K562 (cell line): ENCODE data around the gene MICALL2. TPM values are rescaled to one million over a fixed set of nuclear protein-coding genes. Genes with fewer than 3 reads are reported as not detected.

Experiments used
- ATAC-seq: fragments of 200-7000 bp; cut with Tn5 transposase; 3 replicates; pipeline ENCODE4 v1.9.1; 2020; ENCODE audit warnings: moderate library complexity
- BruUV-seq: library from RNA; stranded (reverse); fragments of 400-500 nt; replicated peaks from 2 replicates; lab custom pipeline; 2021; lab: Mats Ljungman, UMichigan
- CTCF ChIA-PET: fragments of 300-600 bp; formaldehyde crosslinking; extraction: SDS; loops from one replicate; lab custom pipeline; 2021; ENCODE audit warnings: low intra/inter-chr PET ratio; lab: Yijun Ruan, JAX
- POLR2A ChIA-PET: fragments of 300-600, 350-650 bp; sonication (Branson Sonifier 250); formaldehyde crosslinking; extraction: SDS; loops from one replicate; lab custom pipeline; 2021; ENCODE audit warnings: antibody characterized with exemption, inconsistent platforms; lab: Yijun Ruan, JAX
- DNase-seq, 4 experiments: peaks; one replicate each; pipeline versions ENCODE4 v3.0.0 to v3.0.0-alpha.2; 2011 to 2018; ENCODE audit warnings: low spot score in 3 of 4, mixed read lengths in 3 of 4; ENCODE audit errors: extremely low read depth in 1 of 4
- FAIRE-seq: peaks from 2 replicates; lab custom pipeline; 2011; peaks lifted over from hg19 to GRCh38; lab: Jason Lieb, UNC
- H2AFZ ChIP-seq: 2 replicates; pipeline ENCODE4 v1.6.0; 2011; ENCODE audit warnings: low read depth, low read length, control low read depth, inconsistent platforms
- H3K27ac ChIP-seq: fragments of 200-600 bp; 3 replicates; pipeline ENCODE4 v1.8.0; 2011; ENCODE audit warnings: low read depth, mild to moderate bottlenecking, control low read depth, inconsistent platforms, low read length, moderate library complexity, mixed read lengths; ENCODE audit errors: extremely low read depth
- H3K27me3 ChIP-seq, 2 experiments: fragments of 300-600 bp in 1 of 2; 2 replicates in 1 of 2; 3 replicates in 1 of 2; pipeline versions ENCODE4 v1.6.0 to v1.8.0; 2011; ENCODE audit warnings: inconsistent platforms in 2 of 2, low read length in 2 of 2, mild to moderate bottlenecking in 1 of 2, mixed read lengths in 1 of 2, moderate library complexity in 1 of 2; ENCODE audit not compliant: control insufficient read depth in 2 of 2, insufficient read depth in 2 of 2
- H3K36me3 ChIP-seq: fragments of 300-600 bp; 3 replicates; pipeline ENCODE4 v1.8.0; 2011; ENCODE audit warnings: mild to moderate bottlenecking, low read length, inconsistent platforms; ENCODE audit not compliant: control insufficient read depth, insufficient read depth
- H3K4me1 ChIP-seq, 2 experiments: fragments of 200-600 bp in 1 of 2; replicated peaks in 1 of 2; 2 replicates in 1 of 2; 3 replicates in 1 of 2; pipeline versions ENCODE4 v1.5.1 to v1.8.0; 2011; ENCODE audit warnings: inconsistent platforms in 2 of 2, low read length in 2 of 2, mild to moderate bottlenecking in 1 of 2, mixed read lengths in 1 of 2, moderate library complexity in 1 of 2; ENCODE audit not compliant: control insufficient read depth in 2 of 2, insufficient read depth in 2 of 2
- H3K4me2 ChIP-seq: 2 replicates; pipeline ENCODE4 v1.6.1; 2011; ENCODE audit warnings: low read length, control low read depth, inconsistent platforms, mixed read lengths; ENCODE audit not compliant: insufficient read depth
- H3K4me3 ChIP-seq: fragments of 200-600 bp; sonication (generic), shearing (Covaris generic); 2 replicates; pipeline ENCODE4 v1.5.1; 2016; ENCODE audit warnings: control low read depth, inconsistent platforms
- H3K79me2 ChIP-seq: fragments of 200-600 bp; 3 replicates; pipeline ENCODE4 v1.8.0; 2011; ENCODE audit warnings: low read length, inconsistent platforms; ENCODE audit not compliant: control insufficient read depth, insufficient read depth
- H3K9ac ChIP-seq, 2 experiments: 2 replicates each; pipeline versions ENCODE4 v1.6.0 to v1.6.1; 2011; ENCODE audit warnings: low read depth in 2 of 2, low read length in 2 of 2, control low read depth in 1 of 2, inconsistent platforms in 1 of 2, mild to moderate bottlenecking in 1 of 2, mixed read lengths in 1 of 2; ENCODE audit not compliant: insufficient read depth in 1 of 2
- H3K9me1 ChIP-seq: one replicate; pipeline ENCODE4 v1.6.0; 2011; ENCODE audit warnings: inconsistent platforms, mild to moderate bottlenecking, low read length, moderate library complexity; ENCODE audit not compliant: control insufficient read depth, insufficient read depth
- H3K9me3 ChIP-seq: replicated peaks from 2 replicates; pipeline ENCODE4 v1.5.1; 2011; ENCODE audit warnings: low read depth, low read length, inconsistent platforms; ENCODE audit not compliant: control insufficient read depth, insufficient read depth
- H4K20me1 ChIP-seq: replicated peaks from 2 replicates; pipeline ENCODE4 v1.6.1; 2011; ENCODE audit warnings: low read length, inconsistent platforms, mixed read lengths; ENCODE audit not compliant: control insufficient read depth, insufficient read depth
- HEY1 ChIP-seq: fragments of 250-450 bp; sonication (Bioruptor Pico); IDR thresholded peaks from 2 replicates; pipeline ENCODE4 v1.5.0; 2020; ENCODE audit warnings: mild to moderate bottlenecking, moderate library complexity, borderline replicate concordance
- ILK ChIP-seq: fragments of 450-650 bp; IDR thresholded peaks from 2 replicates; pipeline ENCODE4 v1.6.1; 2016; ENCODE audit warnings: missing genetic modification characterization, low read depth, mild to moderate bottlenecking, missing compliant biosample characterization, moderate library complexity, borderline replicate concordance
- ZNF121 ChIP-seq: sonication (generic); formaldehyde crosslinking; conservative IDR thresholded peaks from 2 replicates; pipeline ENCODE4 v1.8.0; 2022; ENCODE audit warnings: missing genetic modification reagents
- ZNF263 ChIP-seq: sonication (generic); formaldehyde crosslinking; IDR thresholded peaks from 2 replicates; pipeline ENCODE4 v1.8.0; 2022; ENCODE audit warnings: mild to moderate bottlenecking, missing genetic modification reagents, borderline replicate concordance
- WGBS: fragments of 100-300 bp; shearing (Covaris generic); methylation state at CpG from one replicate; pipeline ENCODE4 v1.1.6; 2016; ENCODE audit warnings: low coverage, mixed read lengths; ENCODE audit not compliant: insufficient coverage; ENCODE audit errors: missing lambda C conversion rate; 5-methylcytosine and 5-hydroxymethylcytosine counted together
- in situ Hi-C: fragments of 300-500 bp; cut with MboI; formaldehyde crosslinking; loops from 4 replicates; pipeline ENCODE4 v1.15.0; 2018; ENCODE audit warnings: inconsistent platforms, mixed read lengths
- intact Hi-C: fragments of 100-400 bp; cut with micrococcal nuclease; formaldehyde crosslinking; loops from 2 replicates; pipeline ENCODE4 v1.14.2; 2022
- polyA plus RNA-seq, 8 experiments: library from polyadenylated mRNA; depleted of rRNA in 4 of 8; stranded (reverse) in 5 of 8; unstranded in 3 of 8; fragments of >200 nt; fragmentation: Nextera tagmentation in 2 of 8; fragmentation: Illumina TruSeq in 1 of 8; extraction: Ambion mirVana in 2 of 8; extraction: Trizol in 1 of 8; gene quantifications; 2 replicates each; pipeline versions ENCODE4 v1.2.1 to v1.2.3, GENCODE V29; 2011 to 2014; ENCODE audit warnings: inconsistent platforms in 1 of 8, missing spikeins in 1 of 8
- total RNA-seq, 7 experiments: library from RNA; depleted of rRNA in 6 of 7; stranded (reverse); fragments of >200 nt in 6 of 7; fragmentation: Illumina TruSeq in 2 of 7; extraction: Trizol in 2 of 7; gene quantifications; 2 replicates each; pipeline versions ENCODE4 v1.2.1 to v1.2.3, GENCODE V29; 2011 to 2021; ENCODE audit warnings: low replicate concordance in 1 of 7
- TF ChIP-seq, protein P1 (sequence below): sonication (generic); formaldehyde crosslinking; IDR thresholded peaks from 2 replicates; pipeline ENCODE4 v1.8.0; 2022; ENCODE audit warnings: mild to moderate bottlenecking, low read depth, missing genetic modification reagents

The MICALL2 gene
- total and polyA plus RNA-seq, 9 of the 15 experiments (the other 6 are each of a cell fraction or from before 2014, with no cell fraction given), result 1.8 to 103 (median 17.0) TPM

DNA sequence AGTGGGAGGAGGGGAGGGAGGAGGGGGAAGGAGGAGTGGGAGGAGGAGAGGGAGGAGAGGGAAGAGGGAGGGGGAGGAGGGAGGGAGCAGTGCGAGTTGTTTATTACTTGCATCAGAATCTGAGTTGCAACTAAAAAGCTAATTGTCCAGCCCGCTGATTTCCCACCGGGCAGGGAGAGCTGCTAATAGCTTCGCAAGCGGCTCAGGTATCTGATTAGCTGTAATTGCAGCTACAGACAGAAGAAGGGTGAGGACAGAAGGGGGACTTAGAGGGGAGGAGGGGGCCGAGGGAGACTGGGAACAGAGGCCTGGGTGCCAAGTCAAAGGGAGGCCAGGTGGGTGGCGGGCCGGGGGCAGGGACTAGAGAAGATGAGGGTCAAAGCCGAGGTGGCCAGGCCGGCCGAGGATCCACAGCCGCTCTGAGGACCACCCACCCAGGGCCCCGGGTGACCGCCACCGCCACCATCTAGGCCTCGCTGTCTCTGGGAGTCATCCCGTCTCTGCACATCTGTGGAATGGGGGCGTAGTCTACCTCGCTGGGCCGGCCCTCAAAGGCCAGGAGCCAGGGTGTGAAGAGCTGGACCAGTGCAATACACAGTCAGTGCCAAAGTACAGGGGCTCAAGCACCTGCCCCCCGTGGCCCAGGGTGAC is 54.2 kb downstream of the MICALL2 start:
- intact Hi-C loops (no loop called here), in situ Hi-C loops (no loop called here)
- Histone ChIP-seq H3K27ac (no peak overlapping the region), H2AFZ (no peak overlapping the region), H3K36me3 (no peaks in the 10 kb centered on the region), H3K4me1 (peaks cover 0 to 28% of the 10 kb centered on the region in 2 experiments; a peak in 2 of 5 replicates), H3K9me3 (no peaks in the 10 kb centered on the region), H3K27me3 (peaks cover 36 to 75% of the 10 kb centered on the region in 2 experiments), H3K9ac (no peak overlapping the region), H3K4me2 (no peak overlapping the region), H3K79me2 (no peaks in the 10 kb centered on the region), H4K20me1 (peaks cover 2% of the 10 kb centered on the region; the same call in 1 of the 2 replicates), H3K9me1 (no peaks in the 10 kb centered on the region), H3K4me3 (no peak overlapping the region)
- ChIA-PET POLR2A (interaction anchor here (1.0 to 1.4 kb wide), 3 partner anchors 8 to 185 kb away, joined by 3 to 6 read pairs (median 3); no protein-coding TSS in a partner anchor), CTCF (no interaction called here)
- ATAC-seq (peak; percentile 43; the same call in 1 of the 3 replicates), FAIRE-seq (no peak), DNase-seq (no peak)
- 12% methylated on average over 20 of the region's 21 CpGs for WGBS
- BruUV-seq, result no TSS peak
- TF ChIP-seq ILK (tag) (no peak), ZNF121 (CRISPR knock-in tag) (peak; percentile 34; the same call in 1 of the 2 replicates), HEY1 (CRISPR knock-in tag) (no peak), ZNF263 (CRISPR knock-in tag) (peak; percentile 88)
- TF ChIP-seq, protein P1, sequence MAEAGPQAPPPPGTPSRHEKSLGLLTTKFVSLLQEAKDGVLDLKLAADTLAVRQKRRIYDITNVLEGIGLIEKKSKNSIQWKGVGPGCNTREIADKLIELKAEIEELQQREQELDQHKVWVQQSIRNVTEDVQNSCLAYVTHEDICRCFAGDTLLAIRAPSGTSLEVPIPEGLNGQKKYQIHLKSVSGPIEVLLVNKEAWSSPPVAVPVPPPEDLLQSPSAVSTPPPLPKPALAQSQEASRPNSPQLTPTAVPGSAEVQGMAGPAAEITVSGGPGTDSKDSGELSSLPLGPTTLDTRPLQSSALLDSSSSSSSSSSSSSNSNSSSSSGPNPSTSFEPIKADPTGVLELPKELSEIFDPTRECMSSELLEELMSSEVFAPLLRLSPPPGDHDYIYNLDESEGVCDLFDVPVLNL, result no peak
